Activated CD8-positive, alpha-beta memory T cell treated with anti-CD3 and anti-CD28 coated beads, Interleukin-2, amount 50 U/mL, for 4 hours (primary cell): Measurements from ENCODE around the gene SPCS2.
"Not testable (repeated sequence)": the region's sequence is repeated elsewhere in the genome, so short reads cannot be mapped to it uniquely, and the experiment has no call there.

Experiments
- DNase-seq: peaks from one replicate; pipeline ENCODE4 v3.0.0-alpha.2; 2020

The SPCS2 gene

GRCh38 chr11:74950374-74950969 is 1.4 kb downstream of the SPCS2 start:
- DNase-seq = no peak

GRCh38 chr11:74951226-74951625 is 2.2 kb downstream of the SPCS2 start:
- DNase-seq = no peak

- DNase-seq = no peak
Observed at GRCh38 chr11:74952752-74953151, 3.7 kb downstream of the SPCS2 start.

- DNase-seq = no peak
Observed at GRCh38 chr11:74953451-74953850, 4.4 kb downstream of the SPCS2 start.

GRCh38 chr11:74954199-74954598 is 5.1 kb downstream of the SPCS2 start:
- DNase-seq = no peak

- DNase-seq = no peak
Observed at GRCh38 chr11:74956397-74957015, 7.4 kb downstream of the SPCS2 start.

- DNase-seq = no peak
Observed at GRCh38 chr11:74957937-74958629, 9.0 kb downstream of the SPCS2 start.

GRCh38 chr11:74960128-74960527 is 11.1 kb downstream of the SPCS2 start:
- DNase-seq = not testable (repeated sequence)

- no peak for DNase-seq
Observed at GRCh38 chr11:74966651-74967050, 17.6 kb downstream of the SPCS2 start.

GRCh38 chr11:74970852-74971395 is 21.9 kb downstream of the SPCS2 start:
- no peak for DNase-seq

- DNase-seq = no peak
Observed at GRCh38 chr11:74971424-74971823, 22.4 kb downstream of the SPCS2 start.

GRCh38 chr11:74978041-74978440 is 29.0 kb downstream of the SPCS2 start:
- no peak for DNase-seq

- no peak for DNase-seq
Observed at GRCh38 chr11:74980634-74981033, 31.6 kb downstream of the SPCS2 start.

GRCh38 chr11:74981888-74982287 is 32.8 kb downstream of the SPCS2 start:
- no peak for DNase-seq

- no peak for DNase-seq
Observed at GRCh38 chr11:74984070-74984469, 35.0 kb downstream of the SPCS2 start.

GRCh38 chr11:74984730-74985129 is 35.7 kb downstream of the SPCS2 start:
- no peak for DNase-seq

GRCh38 chr11:74988541-74989259 is 39.6 kb downstream of the SPCS2 start, which contains the start of gene NEU3:
Gene NEU3 (plus strand): TSS chr11:74988933. CDS start chr11:74989061, 128 bp downstream.
- DNase-seq = peak; percentile 85

GRCh38 chr11:74989260-74989638 is 40.2 kb downstream of the SPCS2 start:
- no peak for DNase-seq

- DNase-seq = not testable (repeated sequence)
Observed at GRCh38 chr11:74990150-74990549, 41.1 kb downstream of the SPCS2 start.

GRCh38 chr11:74990941-74991340 is 41.9 kb downstream of the SPCS2 start:
- no peak for DNase-seq

GRCh38 chr11:74992852-74993251 is 43.8 kb downstream of the SPCS2 start:
- no peak for DNase-seq

- DNase-seq = no peak
Observed at GRCh38 chr11:75000975-75001354, 51.9 kb downstream of the SPCS2 start.

GRCh38 chr11:75001686-75002085 is 52.6 kb downstream of the SPCS2 start:
- DNase-seq = no peak
